ENCODE measurements around the gene INPP4A.

Gene INPP4A

GRCh38 chr2:98565286-98565860 lies 120.7 kb downstream of the INPP4A start:
- DNase-seq (ENCODE audit: low read depth) = no peak

GRCh38 chr2:98565941-98566340 lies 121.3 kb downstream of the INPP4A start:
- no peak for DNase-seq (ENCODE audit: low read depth)

DNA sequence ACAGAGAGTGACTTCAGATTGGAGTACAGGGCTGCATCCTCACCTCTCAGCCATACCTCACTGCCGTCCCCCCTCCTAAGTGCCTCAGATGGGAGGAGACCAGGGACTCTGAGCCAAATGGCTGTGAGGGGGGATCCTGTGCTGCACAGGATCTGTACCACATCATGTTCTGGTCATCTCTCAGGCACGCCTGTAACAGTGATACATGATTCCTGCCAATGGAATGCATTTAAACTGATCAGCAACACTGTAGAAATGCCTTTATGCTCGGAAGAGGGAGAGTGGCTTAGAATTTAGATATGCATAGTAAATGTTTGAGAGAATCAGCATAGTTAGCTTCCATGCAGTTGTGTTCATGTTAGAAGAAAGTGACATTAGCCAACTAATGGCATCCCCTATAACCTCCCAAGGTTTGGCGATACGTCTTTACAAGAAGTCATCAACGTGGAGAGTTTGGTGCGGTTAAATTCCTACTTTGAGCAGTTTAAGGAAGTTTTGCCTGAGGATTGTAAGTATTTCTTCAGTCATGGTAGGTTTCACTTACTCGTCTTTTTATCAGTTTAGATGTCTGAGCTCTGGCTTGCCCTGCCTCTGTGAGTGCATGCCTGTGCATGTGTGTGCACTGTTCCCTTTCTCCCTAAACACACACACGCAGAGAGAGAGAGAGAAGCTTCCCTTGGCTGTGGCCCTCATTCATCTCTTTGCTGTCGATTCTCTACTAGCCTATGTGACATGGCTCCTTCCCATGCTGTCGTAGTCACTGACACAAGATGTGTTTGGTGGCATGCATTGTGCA lies 123.7 kb downstream of the INPP4A start:
- DNase-seq (ENCODE audit: low read depth) = no peak

- peak; percentile 64 for DNase-seq (ENCODE audit: low read depth)
Observed at GRCh38 chr2:98569197-98569793, 124.6 kb downstream of the INPP4A start.

DNA sequence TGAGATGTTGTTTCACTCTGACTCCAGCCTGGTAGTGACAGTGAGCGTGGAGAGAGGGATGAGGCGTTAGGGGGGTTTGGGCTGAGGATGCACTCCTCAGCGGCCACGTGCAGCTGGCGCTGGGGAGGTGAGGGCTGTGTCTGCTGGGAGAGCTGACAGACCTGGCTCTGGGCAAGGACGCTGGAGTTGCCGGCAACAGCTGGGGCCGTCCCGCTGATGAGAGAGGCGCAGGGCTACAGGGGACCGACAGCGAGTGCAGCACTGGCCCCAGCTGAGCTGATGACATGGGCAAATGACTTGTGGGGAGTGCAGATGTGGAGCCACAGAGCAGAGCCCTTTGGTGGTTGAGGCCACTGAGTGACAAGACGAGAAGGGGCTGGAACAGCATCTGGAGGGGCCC lies 125.3 kb downstream of the INPP4A start:
- DNase-seq (ENCODE audit: low read depth) = no peak

DNA sequence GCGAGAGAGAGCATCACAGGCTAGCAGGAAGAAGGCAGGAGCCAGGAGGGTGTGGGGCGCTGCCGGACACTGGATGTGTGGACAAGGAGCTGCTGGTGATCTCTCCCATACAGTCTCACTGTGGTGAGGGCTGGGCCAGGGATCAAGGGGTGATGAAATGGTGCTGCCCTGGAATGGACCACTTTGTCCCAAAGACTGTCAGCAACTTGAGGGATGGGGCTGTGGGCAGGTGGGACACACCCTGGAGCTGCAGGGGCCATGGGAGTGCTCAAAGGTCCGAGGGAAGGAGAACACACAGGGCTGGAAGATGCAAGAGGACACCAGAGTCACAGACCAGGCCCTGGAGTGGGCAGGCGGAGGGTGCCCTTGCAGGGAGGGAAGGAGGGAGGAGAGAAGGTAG lies 125.7 kb downstream of the INPP4A start:
- DNase-seq (ENCODE audit: low read depth) = no peak

DNA sequence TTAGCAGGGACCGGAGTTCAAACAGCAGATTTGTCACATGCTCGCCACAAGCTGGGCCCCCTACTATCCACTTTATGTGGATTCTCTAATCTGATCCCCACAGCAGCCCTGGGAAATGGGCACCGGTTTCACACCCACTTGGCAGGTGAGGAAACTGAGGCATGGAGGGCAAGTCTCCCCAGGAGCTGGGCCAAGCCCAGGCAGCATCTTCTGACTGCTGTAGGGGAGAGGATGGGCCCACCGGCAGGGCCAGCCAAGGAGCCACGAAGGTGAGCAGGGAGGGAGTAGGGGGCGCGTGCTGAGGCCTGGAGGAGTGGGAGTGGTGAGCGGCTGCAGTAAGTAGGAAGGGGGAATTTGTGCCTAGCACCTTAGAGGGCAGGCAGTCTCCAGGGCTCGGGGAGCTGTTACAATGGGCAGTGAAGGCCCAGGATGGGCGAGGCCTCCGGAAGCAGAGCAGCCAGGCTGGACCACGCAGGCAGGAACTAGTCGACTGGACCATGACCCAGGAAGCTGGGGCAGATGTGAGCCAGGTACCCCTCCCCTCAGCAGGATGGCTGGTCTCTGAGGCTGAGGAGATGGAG lies 126.6 kb downstream of the INPP4A start:
- DNase-seq (ENCODE audit: low read depth) = no peak

- DNase-seq (ENCODE audit: low read depth) = no peak
Observed at GRCh38 chr2:98571796-98572195, 127.1 kb downstream of the INPP4A start.

GRCh38 chr2:98572211-98572610 lies 127.6 kb downstream of the INPP4A start:
- DNase-seq (ENCODE audit: low read depth) = no peak

DNA sequence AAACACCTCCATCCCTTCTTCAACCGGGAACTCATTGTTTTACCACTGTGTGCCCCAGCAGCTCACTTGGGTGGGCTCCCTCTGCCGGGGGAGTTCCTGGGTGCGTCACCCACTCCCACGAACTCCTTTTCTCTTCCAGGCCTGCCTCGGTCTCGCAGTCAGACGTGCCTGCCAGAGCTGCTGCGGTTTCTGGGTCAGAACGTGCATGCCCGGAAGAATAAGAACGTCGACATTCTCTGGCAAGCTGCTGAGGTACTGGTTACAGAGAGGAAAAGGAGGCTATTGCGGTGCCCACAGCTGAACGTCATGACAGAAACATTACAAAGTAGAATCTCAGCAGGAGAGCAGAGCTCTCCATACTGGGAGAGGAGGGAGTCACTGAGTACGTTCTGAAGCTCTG lies 128.0 kb downstream of the INPP4A start:
- DNase-seq (ENCODE audit: low read depth) = no peak

- no peak for DNase-seq (ENCODE audit: low read depth)
Observed at GRCh38 chr2:98573426-98573825, 128.8 kb downstream of the INPP4A start.

DNA sequence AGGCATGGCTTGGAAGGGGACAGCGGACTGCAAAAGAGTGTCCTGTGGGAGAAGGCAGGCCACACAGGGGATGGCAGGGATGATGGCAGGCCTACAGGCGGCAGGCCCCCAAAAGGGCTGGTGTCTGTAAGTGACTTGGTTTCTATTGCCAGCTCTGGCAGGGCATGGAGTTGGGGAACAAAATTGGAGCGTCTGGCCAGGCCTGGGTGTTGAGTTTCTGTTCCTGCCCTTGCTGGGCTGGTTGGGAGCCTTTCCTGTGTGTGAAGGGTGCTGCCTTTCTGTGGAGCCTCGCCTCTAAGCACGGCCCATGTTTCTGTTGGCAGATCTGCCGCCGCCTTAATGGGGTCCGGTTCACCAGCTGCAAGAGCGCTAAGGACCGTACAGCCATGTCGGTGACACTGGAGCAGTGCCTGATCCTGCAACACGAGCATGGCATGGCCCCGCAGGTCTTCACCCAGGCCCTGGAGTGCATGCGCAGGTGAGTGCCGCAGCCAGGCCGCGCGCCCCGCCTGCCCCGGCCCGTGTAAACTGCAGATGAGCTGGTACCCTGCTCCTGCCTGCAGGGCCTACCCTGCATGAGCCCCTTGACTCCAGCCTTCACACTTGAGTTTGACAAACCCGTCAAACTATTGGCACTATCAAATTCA lies 132.1 kb downstream of the INPP4A start:
- DNase-seq (ENCODE audit: low read depth) = no peak

DNA sequence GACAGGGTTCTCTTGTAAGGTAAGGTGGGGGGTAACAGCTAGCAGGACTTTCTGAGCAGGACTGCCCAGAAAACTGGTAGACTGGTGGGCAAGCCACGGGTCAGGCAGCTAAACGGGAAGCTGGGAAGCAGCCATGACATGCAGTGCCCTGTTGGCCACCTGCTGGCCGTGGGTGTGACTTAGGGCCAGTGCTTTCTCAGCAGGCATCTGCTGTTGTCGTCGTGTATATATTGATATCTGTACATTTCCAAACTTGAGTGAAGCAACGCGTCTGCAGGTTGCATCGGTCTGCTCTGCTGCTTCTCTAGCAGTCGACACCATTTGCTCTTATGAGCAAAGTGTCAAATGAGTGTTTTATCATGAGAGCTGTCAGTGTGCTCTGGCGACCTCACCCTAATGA lies 132.7 kb downstream of the INPP4A start:
- no peak for DNase-seq (ENCODE audit: low read depth)

DNA sequence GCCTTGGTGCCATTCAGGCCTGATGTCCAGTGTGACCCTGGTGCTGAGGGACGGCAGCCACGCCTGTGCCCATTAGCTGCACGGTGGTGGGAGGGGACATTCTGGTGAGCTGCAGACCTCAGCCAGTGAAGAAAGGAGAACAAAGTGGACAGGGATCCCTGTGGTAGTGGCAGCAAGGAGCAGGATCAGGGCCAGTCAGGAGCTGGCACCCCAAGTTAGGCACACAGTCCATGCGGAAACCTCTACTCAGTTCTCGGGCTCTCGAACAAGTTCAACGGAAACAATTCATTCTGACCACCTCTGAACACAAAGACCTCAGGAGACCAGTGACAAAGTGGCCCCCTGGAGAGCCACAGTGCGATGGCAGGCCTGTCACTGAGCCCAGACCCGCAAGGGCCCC lies 133.6 kb downstream of the INPP4A start:
- DNase-seq (ENCODE audit: low read depth) = no peak

DNA sequence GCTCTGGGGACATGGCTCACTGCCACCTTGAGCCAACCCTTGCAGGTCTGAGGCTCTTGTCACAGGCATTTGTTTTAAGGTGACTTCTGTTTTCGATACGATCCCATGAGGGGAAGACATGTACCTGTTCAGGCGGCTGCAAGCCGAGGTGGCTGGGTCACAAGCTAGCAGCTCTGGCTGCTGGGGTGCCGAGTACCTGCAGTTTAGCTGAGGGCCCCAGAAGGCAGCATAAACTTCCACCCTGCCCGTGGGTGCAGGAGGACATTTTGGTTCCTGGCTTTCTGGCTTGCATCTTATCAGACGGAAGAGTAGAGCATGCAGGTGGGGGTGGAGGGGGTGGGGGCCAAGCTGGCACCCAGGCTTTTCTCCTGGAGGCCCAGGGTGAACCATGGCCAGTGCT lies 135.3 kb downstream of the INPP4A start:
- no peak for DNase-seq (ENCODE audit: low read depth)

DNA sequence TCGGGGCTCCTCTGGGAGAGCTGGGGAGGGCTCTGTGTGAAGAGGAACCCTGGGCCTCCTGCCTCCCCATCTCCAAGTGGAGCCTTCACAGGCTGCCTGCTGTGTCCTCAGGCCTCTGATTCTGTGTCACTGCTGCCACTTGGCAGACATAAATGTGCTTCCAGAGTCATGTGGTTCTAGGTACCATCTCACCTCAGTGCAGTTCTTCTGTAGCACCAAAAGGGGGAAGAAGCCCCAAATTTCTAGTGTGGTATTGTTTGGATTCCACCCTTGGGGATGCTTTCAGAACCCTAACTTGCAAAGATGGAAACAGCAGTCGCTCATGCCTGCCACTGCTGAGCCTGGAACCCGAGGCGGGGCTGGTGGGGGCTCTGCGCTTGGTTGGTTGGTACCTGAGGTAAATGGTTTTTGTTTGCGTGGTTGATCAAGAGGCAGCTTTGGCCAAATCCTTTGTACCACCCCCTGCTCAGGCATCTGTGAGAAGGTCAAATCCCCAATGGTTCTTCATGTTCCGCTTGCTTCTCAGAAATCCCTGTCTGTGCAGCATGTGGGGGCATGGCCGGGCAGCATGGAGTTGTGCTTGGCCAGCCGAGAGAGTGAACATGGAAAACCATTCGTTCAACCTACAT lies 136.1 kb downstream of the INPP4A start:
- no peak for DNase-seq (ENCODE audit: low read depth)

DNA sequence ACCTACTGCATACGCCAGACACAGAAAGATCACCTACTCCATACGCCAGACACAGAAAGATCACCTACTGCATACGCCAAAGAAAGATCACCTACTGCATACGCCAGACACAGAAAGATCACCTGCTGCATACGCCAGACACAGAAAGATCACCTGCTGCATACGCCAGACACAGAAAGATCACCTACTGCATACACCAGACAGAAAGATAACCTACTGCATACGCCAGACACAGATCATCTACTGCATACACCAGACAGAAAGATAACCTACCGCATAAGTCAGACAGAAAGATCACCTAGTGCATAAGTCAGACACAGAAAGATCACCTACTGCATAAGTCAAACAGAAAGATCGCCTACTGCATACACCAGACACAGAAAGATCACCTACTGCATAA lies 137.9 kb downstream of the INPP4A start:
- no peak for DNase-seq (ENCODE audit: low read depth)

DNA sequence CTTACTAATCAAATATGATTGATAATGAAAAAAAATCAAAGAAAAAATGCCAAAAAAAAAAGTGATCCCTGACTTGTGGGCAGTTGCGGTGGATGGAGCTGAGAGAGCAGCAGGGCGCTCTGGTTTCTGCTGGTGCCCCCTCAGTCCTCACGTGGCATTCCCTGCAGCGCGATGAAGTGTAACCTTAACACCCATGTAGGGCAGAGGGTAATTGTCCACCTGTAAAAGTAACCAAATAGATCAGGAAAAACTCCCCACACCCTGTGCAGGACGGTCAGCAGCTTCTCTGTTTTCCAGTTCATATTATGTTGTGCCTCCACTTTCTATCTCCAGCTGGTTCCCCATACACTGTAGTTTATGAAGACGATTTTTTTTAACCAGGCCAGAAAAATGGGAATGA lies 138.6 kb downstream of the INPP4A start:
- DNase-seq (ENCODE audit: low read depth) = no peak

GRCh38 chr2:98583816-98584618 lies 139.4 kb downstream of the INPP4A start:
- DNase-seq (ENCODE audit: low read depth) = no peak

- DNase-seq (ENCODE audit: low read depth) = no peak
Observed at GRCh38 chr2:98585386-98585785, 140.7 kb downstream of the INPP4A start.

DNA sequence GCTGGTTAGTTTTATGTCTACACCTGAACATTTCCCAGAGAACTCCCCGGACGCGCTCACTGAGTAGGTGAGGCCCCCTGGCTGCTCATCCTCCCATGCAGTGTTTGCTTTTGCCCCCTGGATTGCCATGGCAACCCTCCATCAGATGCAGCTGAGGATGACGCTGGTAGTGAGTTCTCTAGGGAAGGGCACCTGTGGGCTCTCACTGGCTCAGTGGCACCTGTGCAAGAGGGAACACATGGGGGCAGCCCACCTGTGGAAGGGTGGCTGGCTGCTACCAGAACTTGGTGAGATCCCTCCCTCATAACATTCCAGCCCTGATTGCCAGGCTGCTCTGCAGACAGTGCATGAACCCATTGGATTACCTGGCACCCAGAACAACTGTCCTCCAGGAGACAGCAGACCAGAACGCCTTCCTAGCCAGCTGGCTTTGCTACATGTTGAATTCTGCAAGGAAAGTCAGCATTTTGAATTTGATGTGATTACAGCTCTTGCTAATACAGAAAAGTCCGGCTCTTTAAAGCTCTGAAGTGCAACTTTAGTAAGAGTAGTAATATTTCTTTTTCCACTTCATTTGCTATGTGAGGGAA lies 142.0 kb downstream of the INPP4A start:
- DNase-seq (ENCODE audit: low read depth) = no peak

Measured in activated T-cell treated with anti-CD3 and anti-CD28 coated beads for 48 hours (primary cell).